HCT116 (cell line): ENCODE measurements around the gene COQ2. TPM values are rescaled to one million over a fixed set of nuclear protein-coding genes. Genes with fewer than 3 reads are reported as not detected.

Experiments
- ATAC-seq: fragments of 200-7000 bp; cut with Tn5 transposase; 2 replicates; pipeline ENCODE4 v1.9.1; 2020; ENCODE audit warnings: mild to moderate bottlenecking, moderate library complexity
- BruUV-seq: library from RNA; stranded (reverse); fragments of 400-500 nt; replicated peaks from 2 replicates; lab custom pipeline; 2021; lab: Mats Ljungman, UMichigan
- CTCF ChIA-PET: fragments of 300-600 bp; sonication (Branson Sonifier 250); formaldehyde crosslinking; loops from one replicate; lab custom pipeline; 2021; ENCODE audit warnings: antibody characterized with exemption; lab: Charles Lee
- POLR2A ChIA-PET: fragments of 300-600, 350-600 bp; sonication (Branson Sonifier 250); formaldehyde crosslinking; loops from one replicate; lab custom pipeline; 2021; ENCODE audit warnings: antibody characterized with exemption; lab: Charles Lee
- RAD21 ChIA-PET, 2 experiments: fragments of 300-600 bp; sonication (Branson Sonifier 250); formaldehyde crosslinking; loops; one replicate each; lab custom pipeline; 2023; ENCODE audit warnings: low total read pairs in 2 of 2; ENCODE audit not compliant: uncharacterized antibody in 2 of 2, unreplicated experiment in 2 of 2, low non-redundant PET in 1 of 2; lab: Charles Lee
- DNase-seq: peaks from one replicate; pipeline ENCODE4 v3.0.0-alpha.2; 2010; ENCODE audit warnings: low read depth, low spot score
- H2AFZ ChIP-seq: fragments of 200-600 bp; shearing (Covaris generic), sonication (generic); 2 replicates; pipeline ENCODE4 v1.6.1; 2017; ENCODE audit warnings: low read depth, mixed run types, mixed read lengths, antibody characterized with exemption, low read length; ENCODE audit not compliant: poor library complexity, severe bottlenecking
- H3K27ac ChIP-seq: 2 replicates; pipeline ENCODE4 v1.5.1; 2012; ENCODE audit warnings: low read depth, low read length
- H3K27me3 ChIP-seq: fragments of 200-600 bp; sonication (generic); 2 replicates; pipeline ENCODE4 v1.6.1; 2016; ENCODE audit warnings: mixed run types, low read length, mixed read lengths; ENCODE audit not compliant: insufficient read depth
- H3K36me3 ChIP-seq, 2 experiments: fragments of 200-500 bp in 1 of 2; fragments of 200-600 bp in 1 of 2; sonication (Bioruptor generic) in 1 of 2; sonication (generic) in 1 of 2; 2 replicates each; pipeline versions ENCODE4 v1.5.1 to v1.6.1; 2014 to 2016; ENCODE audit warnings: low read length in 2 of 2, inconsistent platforms in 1 of 2, mixed read lengths in 1 of 2, mixed run types in 1 of 2; ENCODE audit not compliant: insufficient read depth in 2 of 2, control insufficient read depth in 1 of 2
- H3K4me1 ChIP-seq, 2 experiments: fragments of 200-600 bp in 1 of 2; sonication (generic) in 1 of 2; 2 replicates each; pipeline versions ENCODE4 v1.5.1 to v1.6.1; 2012 to 2017; ENCODE audit warnings: low read length in 2 of 2, inconsistent platforms in 1 of 2, mild to moderate bottlenecking in 1 of 2, mixed read lengths in 1 of 2, mixed run types in 1 of 2, moderate library complexity in 1 of 2; ENCODE audit not compliant: insufficient read depth in 2 of 2, control insufficient read depth in 1 of 2
- H3K4me2 ChIP-seq: fragments of 200-600 bp; sonication (generic); 2 replicates; pipeline ENCODE4 v1.6.1; 2017; ENCODE audit warnings: mixed run types, low read length, mixed read lengths
- H3K4me3 ChIP-seq, 2 experiments: fragments of 200-600 bp in 1 of 2; sonication (generic) in 1 of 2; replicated peaks in 1 of 2; 2 replicates each; pipeline ENCODE4 v1.5.1; 2011 to 2016; ENCODE audit warnings: low read length in 2 of 2, control low read depth in 1 of 2, low read depth in 1 of 2, mild to moderate bottlenecking in 1 of 2, mixed read lengths in 1 of 2, mixed run types in 1 of 2
- H3K79me2 ChIP-seq: fragments of 200-600 bp; sonication (generic); 2 replicates; pipeline ENCODE4 v1.6.1; 2017; ENCODE audit warnings: mild to moderate bottlenecking, mixed run types, low read length, moderate library complexity, mixed read lengths; ENCODE audit not compliant: insufficient read depth
- H3K9ac ChIP-seq: fragments of 200-600 bp; sonication (generic); 2 replicates; pipeline ENCODE4 v1.6.1; 2016; ENCODE audit warnings: low read length, mixed read lengths
- H3K9me2 ChIP-seq: fragments of 200-600 bp; sonication (generic), shearing (Covaris generic); 2 replicates; pipeline ENCODE4 v1.6.1; 2017; ENCODE audit warnings: mixed run types, mild to moderate bottlenecking, moderate library complexity; ENCODE audit not compliant: insufficient read depth
- H3K9me3 ChIP-seq, 2 experiments: fragments of 200-500 bp in 1 of 2; fragments of 200-600 bp in 1 of 2; sonication (Bioruptor generic) in 1 of 2; sonication (generic) in 1 of 2; 2 replicates each; pipeline ENCODE4 v1.6.1; 2014 to 2017; ENCODE audit warnings: low read length in 2 of 2, mixed read lengths in 2 of 2, inconsistent platforms in 1 of 2, low read depth in 1 of 2, mild to moderate bottlenecking in 1 of 2, mixed run types in 1 of 2, moderate library complexity in 1 of 2; ENCODE audit not compliant: control insufficient read depth in 1 of 2, insufficient read depth in 1 of 2
- H4K20me1 ChIP-seq: fragments of 200-600 bp; sonication (generic), shearing (Covaris generic); 2 replicates; pipeline ENCODE4 v1.6.1; 2017; ENCODE audit warnings: mixed run types, mild to moderate bottlenecking, moderate library complexity; ENCODE audit not compliant: insufficient read depth
- CBX3 ChIP-seq: IDR thresholded peaks from 2 replicates; pipeline ENCODE4 v1.6.1; 2012; ENCODE audit warnings: low read depth
- CEBPB ChIP-seq: IDR thresholded peaks from 2 replicates; pipeline ENCODE4 v1.6.1; 2012; ENCODE audit warnings: low read depth
- EGR1 ChIP-seq: IDR thresholded peaks from 2 replicates; pipeline ENCODE4 v1.6.1; 2012; ENCODE audit warnings: low read depth
- EZH2 ChIP-seq: fragments of 200-600 bp; sonication (generic); IDR thresholded peaks from 2 replicates; pipeline ENCODE4 v1.6.1; 2017; ENCODE audit warnings: antibody characterized with exemption, mixed run types
- EZH2phosphoT487 ChIP-seq: fragments of 200-600 bp; IDR thresholded peaks from 2 replicates; pipeline ENCODE4 v1.6.1; 2018; ENCODE audit warnings: antibody characterized with exemption, borderline replicate concordance
- FOSL1 ChIP-seq: IDR thresholded peaks from 2 replicates; pipeline ENCODE4 v1.6.1; 2012; ENCODE audit warnings: low read depth
- POLR2A ChIP-seq: IDR thresholded peaks from 2 replicates; pipeline ENCODE4 v1.7.0; 2011; ENCODE audit warnings: borderline replicate concordance; ENCODE audit not compliant: insufficient read depth, insufficient read length; ENCODE audit errors: extremely low read depth
- POLR2AphosphoS5 ChIP-seq: IDR thresholded peaks from 2 replicates; pipeline ENCODE4 v1.6.1; 2011; ENCODE audit warnings: mild to moderate bottlenecking, low read depth, low read length, moderate library complexity
- SIN3A ChIP-seq: IDR thresholded peaks from 2 replicates; pipeline ENCODE4 v1.6.1; 2012; ENCODE audit warnings: low read depth
- SRF ChIP-seq: IDR thresholded peaks from 2 replicates; pipeline ENCODE4 v1.6.1; 2012; ENCODE audit warnings: low read depth
- YY1 ChIP-seq: IDR thresholded peaks from 2 replicates; pipeline ENCODE4 v1.6.1; 2011; ENCODE audit warnings: low read length, low read depth, moderate library complexity, mild to moderate bottlenecking; ENCODE audit not compliant: insufficient replicate concordance; ENCODE audit errors: extremely low read depth
- ZFX ChIP-seq: fragments of 450-650 bp; IDR thresholded peaks from 2 replicates; pipeline ENCODE4 v1.6.1; 2017
- intact Hi-C: fragments of 100-400 bp; cut with micrococcal nuclease; formaldehyde crosslinking; loops from 2 replicates; pipeline ENCODE4 v1.10.0; 2022
- total RNA-seq: library from RNA; stranded (reverse); gene quantifications from one replicate; pipeline ENCODE4 v1.2.1, GENCODE V29; 2021; ENCODE audit not compliant: unreplicated experiment
- TF ChIP-seq, protein P1 (sequence below): IDR thresholded peaks from 2 replicates; pipeline ENCODE4 v1.6.1; 2012

Gene COQ2
- total RNA-seq, 1 experiment from 2014 or later = 20.6 TPM

GRCh38 chr4:83305187-83305586, 20.6 kb upstream of the COQ2 start:
- no peaks in the 10 kb centered on the region for H4K20me1 ChIP-seq
- H2AFZ ChIP-seq = no peak overlapping the region
- no peak overlapping the region for H3K4me2 ChIP-seq
- no peaks in the 10 kb centered on the region for H3K36me3 ChIP-seq
- no peaks in the 10 kb centered on the region for H3K9me2 ChIP-seq
- H3K27me3 ChIP-seq = no peaks in the 10 kb centered on the region
- no peak overlapping the region for H3K9ac ChIP-seq
- no peaks in the 10 kb centered on the region for H3K79me2 ChIP-seq
- DNase-seq (no peak), ATAC-seq (no peak)
- H3K27ac ChIP-seq = no peak overlapping the region
- ChIA-PET RAD21 (no interaction called here), CTCF (no interaction called here)
- no peaks in the 10 kb centered on the region for H3K4me1 ChIP-seq
- no peak overlapping the region for H3K4me3 ChIP-seq
- BruUV-seq = no TSS peak
- H3K9me3 ChIP-seq = no peaks in the 10 kb centered on the region
- intact Hi-C loops = no loop called here
- no peak for TF ChIP-seq POLR2AphosphoS5
- TF ChIP-seq, protein P1, sequence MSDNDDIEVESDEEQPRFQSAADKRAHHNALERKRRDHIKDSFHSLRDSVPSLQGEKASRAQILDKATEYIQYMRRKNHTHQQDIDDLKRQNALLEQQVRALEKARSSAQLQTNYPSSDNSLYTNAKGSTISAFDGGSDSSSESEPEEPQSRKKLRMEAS = no peak
- TF ChIP-seq ZFX = no peak
- TF ChIP-seq SRF = no peak
- TF ChIP-seq CBX3 = no peak
- no peak for TF ChIP-seq CEBPB
- no peak for TF ChIP-seq EZH2
- no peak for TF ChIP-seq YY1
- TF ChIP-seq EZH2phosphoT487 = no peak
- no peak for TF ChIP-seq EGR1
- TF ChIP-seq, all 23 proteins: peak for 0
- POLR2A ChIA-PET = no interaction called here

DNA sequence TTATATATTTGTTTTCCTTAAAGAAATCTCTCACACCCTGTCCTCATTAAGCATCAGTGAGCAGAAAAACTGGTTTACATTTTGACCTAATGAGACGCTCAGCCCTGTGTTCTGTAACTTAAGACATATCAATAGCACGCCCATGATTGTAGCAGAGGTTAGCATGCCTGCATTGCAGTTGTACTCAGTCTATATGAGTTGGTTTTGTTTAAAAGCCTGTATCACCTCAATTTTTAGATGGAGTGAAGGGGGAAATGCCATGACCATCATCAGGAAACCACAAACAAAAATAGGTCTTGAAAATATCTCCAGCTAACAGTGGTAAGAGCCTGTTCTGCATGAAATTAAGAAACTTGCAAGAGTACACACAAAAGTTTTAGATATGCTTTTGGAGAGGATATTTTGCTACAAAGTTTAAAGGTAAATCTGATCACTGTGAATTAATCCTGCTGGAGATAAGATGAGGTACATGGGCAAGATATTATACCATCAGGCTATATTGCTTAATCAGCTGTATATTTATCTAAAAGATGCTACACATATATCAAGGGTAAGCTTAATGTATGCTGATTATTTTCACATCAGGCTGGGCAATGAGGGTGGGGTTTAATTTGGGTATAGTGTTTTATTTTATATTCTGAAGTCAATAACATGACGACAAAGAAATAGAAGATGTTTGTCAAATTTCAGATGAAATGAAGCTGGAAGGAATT, 13.1 kb upstream of the COQ2 start:
- H3K4me1 ChIP-seq = no peaks in the 10 kb centered on the region
- no peak overlapping the region for H3K9ac ChIP-seq
- no peaks in the 10 kb centered on the region for H3K27me3 ChIP-seq
- TF ChIP-seq CEBPB (no peak), EZH2phosphoT487 (no peak), SIN3A (no peak), YY1 (no peak), POLR2A (no peak), FOSL1 (no peak)
- H3K79me2 ChIP-seq = no peaks in the 10 kb centered on the region
- DNase-seq (no peak), ATAC-seq (no peak)
- RAD21 ChIA-PET = no interaction called here
- no peak overlapping the region for H2AFZ ChIP-seq
- no peak overlapping the region for H3K4me3 ChIP-seq
- no peaks in the 10 kb centered on the region for H4K20me1 ChIP-seq
- CTCF ChIA-PET = no interaction called here
- intact Hi-C loops = no loop called here
- H3K4me2 ChIP-seq = no peak overlapping the region
- no peak overlapping the region for H3K27ac ChIP-seq
- POLR2A ChIA-PET = no interaction called here
- H3K9me2 ChIP-seq = no peaks in the 10 kb centered on the region
- no peaks in the 10 kb centered on the region for H3K36me3 ChIP-seq
- no TSS peak for BruUV-seq
- no peaks in the 10 kb centered on the region for H3K9me3 ChIP-seq
